ENCODE measurements around the gene HRK. TPM values are rescaled to one million over a fixed set of nuclear protein-coding genes. Genes with fewer than 3 reads are reported as not detected.

The HRK gene
- total RNA-seq, 1 experiment from 2014 or later, result 3.5 TPM

GRCh38 chr12:116860263-116860662, 21.0 kb downstream of the HRK start:
- no peak for TF ChIP-seq SMAD3 (CRISPR knock-in tag; IDR thresholded peaks at IDR 0.05; ENCODE audit: borderline replicate concordance)
- no peak for ATAC-seq
- Mint-ChIP-seq H3K4me1 (peaks cover 14% of the 10 kb centered on the region), H3K4me3 (no peak overlapping the region), H3K9me3 (no peaks in the 10 kb centered on the region), H3K36me3 (no peaks in the 10 kb centered on the region), H3K27me3 (ENCODE audit: low read depth) (no peaks in the 10 kb centered on the region), H3K27ac (no peak overlapping the region)
- CTCF ChIA-PET, result interaction anchor here (0.9 to 1.2 kb wide), 2 partner anchors 10 to 102 kb away, joined by 3 to 4 read pairs; no protein-coding TSS in a partner anchor
- POLR2A ChIA-PET, result no interaction called here
- no peak for DNase-seq (ENCODE audit: low spot score)

GRCh38 chr12:116859079-116859478, 22.2 kb downstream of the HRK start:
- Mint-ChIP-seq H3K4me1 (peaks cover 14% of the 10 kb centered on the region), H3K36me3 (no peaks in the 10 kb centered on the region), H3K27ac (no peak overlapping the region), H3K27me3 (ENCODE audit: low read depth) (no peaks in the 10 kb centered on the region), H3K9me3 (no peaks in the 10 kb centered on the region), H3K4me3 (no peak overlapping the region)
- no peak for DNase-seq (ENCODE audit: low spot score)
- CTCF ChIA-PET, result interaction anchor here (0.7 to 2.1 kb wide), 5 partner anchors 11 to 162 kb away, joined by 3 to 10 read pairs (median 4); no protein-coding TSS in a partner anchor
- no peak for TF ChIP-seq ZNF396 (CRISPR knock-in tag; IDR thresholded peaks at IDR 0.05; ENCODE audit: borderline replicate concordance)
- no peak for ATAC-seq
- POLR2A ChIA-PET, result no interaction called here

- no peak for ATAC-seq
- Mint-ChIP-seq H3K4me3 (no peak overlapping the region), H3K4me1 (peaks cover 14% of the 10 kb centered on the region), H3K36me3 (no peaks in the 10 kb centered on the region), H3K9me3 (no peaks in the 10 kb centered on the region), H3K27me3 (ENCODE audit: low read depth) (no peaks in the 10 kb centered on the region), H3K27ac (no peak overlapping the region)
- no peak for DNase-seq (ENCODE audit: low spot score)
- POLR2A ChIA-PET, result no interaction called here
- CTCF ChIA-PET, result no interaction called here
- no peak for TF ChIP-seq ZNF121 (CRISPR knock-in tag; IDR thresholded peaks at IDR 0.05)
- no peak for TF ChIP-seq E2F5 (CRISPR knock-in tag; IDR thresholded peaks at IDR 0.05)
- no peak for TF ChIP-seq NR2C2 (CRISPR knock-in tag; IDR thresholded peaks at IDR 0.05)
- no peak for TF ChIP-seq ZNF671 (CRISPR knock-in tag; IDR thresholded peaks at IDR 0.05)
- no peak for TF ChIP-seq MLX (CRISPR knock-in tag; IDR thresholded peaks at IDR 0.05)
- TF ChIP-seq AFF4 (CRISPR knock-in tag; IDR thresholded peaks at IDR 0.05; ENCODE audit: borderline replicate concordance), result no peak
- no peak for TF ChIP-seq STAT6 (CRISPR knock-in tag; conservative IDR thresholded peaks at IDR 0.05; ENCODE audit: low read depth)
- no peak for TF ChIP-seq ZSCAN18 (CRISPR knock-in tag; IDR thresholded peaks at IDR 0.05)
- TF ChIP-seq FOXP1 (CRISPR knock-in tag; IDR thresholded peaks at IDR 0.05; ENCODE audit: borderline replicate concordance), result no peak
- no peak for TF ChIP-seq CREM (CRISPR knock-in tag; IDR thresholded peaks at IDR 0.05)
- no peak for TF ChIP-seq ZNF416 (CRISPR knock-in tag; IDR thresholded peaks at IDR 0.05)
- TF ChIP-seq NFYB (CRISPR knock-in tag; conservative IDR thresholded peaks at IDR 0.05; ENCODE audit: low read depth), result no peak
- no peak for TF ChIP-seq E2F4 (CRISPR knock-in tag; IDR thresholded peaks at IDR 0.05; ENCODE audit: borderline replicate concordance, low read depth)
- TF ChIP-seq CBFB (CRISPR knock-in tag; IDR thresholded peaks at IDR 0.05; ENCODE audit: low read depth), result no peak
- no peak for TF ChIP-seq ZBTB21 (CRISPR knock-in tag; IDR thresholded peaks at IDR 0.05; ENCODE audit: borderline replicate concordance)
- no peak for TF ChIP-seq ZNF219 (CRISPR knock-in tag; IDR thresholded peaks at IDR 0.05; ENCODE audit: borderline replicate concordance)
- TF ChIP-seq RORB (CRISPR knock-in tag; IDR thresholded peaks at IDR 0.05), result no peak
- TF ChIP-seq ELF4 (CRISPR knock-in tag; IDR thresholded peaks at IDR 0.05; ENCODE audit: low read depth), result no peak
- TF ChIP-seq ZNF317 (CRISPR knock-in tag; IDR thresholded peaks at IDR 0.05; ENCODE audit: borderline replicate concordance, low read depth), result no peak
Measured at GRCh38 chr12:116856729-116857128, 24.5 kb downstream of the HRK start.
